NCI-H748 treated with DMSO at 0.1 percent for 48 hours (cell line): ENCODE data around the gene RNASE4.

ENCODE experiments used
- DNase-seq: peaks from one replicate; lab custom pipeline; 2025; lab: John Stamatoyannopoulos, UW

The RNASE4 gene

DNA sequence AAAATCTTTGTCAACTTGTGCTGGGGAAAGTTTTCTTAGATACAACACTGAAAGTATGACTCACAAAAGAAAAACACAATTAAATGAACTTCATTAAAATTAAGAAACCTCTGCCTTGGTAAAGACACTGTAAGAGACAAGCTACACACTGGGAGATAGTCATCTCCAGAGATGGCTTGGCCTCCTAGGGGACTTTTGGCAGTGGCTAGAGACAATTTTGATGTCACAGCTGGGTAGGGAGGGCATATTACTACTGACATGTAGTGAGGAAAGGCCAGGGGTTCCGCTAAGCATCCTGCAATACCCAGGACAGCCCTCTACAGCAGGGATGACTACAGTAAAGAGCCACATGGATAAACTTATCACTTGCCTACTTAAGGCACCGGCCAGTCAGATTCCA, 8.7 kb upstream of the RNASE4 start:
- DNase-seq: no peak

DNA sequence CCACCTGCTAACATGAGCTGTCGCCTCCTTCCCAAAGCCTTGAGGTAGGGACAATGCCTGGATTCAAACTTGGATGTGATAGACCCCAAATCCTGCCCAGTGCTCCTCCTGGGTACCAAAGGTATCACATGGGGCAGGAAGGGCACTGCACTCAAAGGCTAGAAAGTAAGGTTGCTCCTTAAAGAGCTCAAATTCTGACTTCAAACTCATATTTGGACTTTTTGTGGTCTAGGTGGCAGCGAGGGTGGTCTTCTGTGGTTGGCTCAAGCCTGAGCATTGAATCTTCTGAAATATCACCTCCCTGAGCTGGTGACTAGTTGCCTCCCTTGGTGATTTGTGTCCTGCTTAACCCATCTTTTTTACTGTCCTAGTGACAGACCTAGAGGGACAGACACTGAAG, 8.3 kb upstream of the RNASE4 start:
- DNase-seq: no peak

DNA sequence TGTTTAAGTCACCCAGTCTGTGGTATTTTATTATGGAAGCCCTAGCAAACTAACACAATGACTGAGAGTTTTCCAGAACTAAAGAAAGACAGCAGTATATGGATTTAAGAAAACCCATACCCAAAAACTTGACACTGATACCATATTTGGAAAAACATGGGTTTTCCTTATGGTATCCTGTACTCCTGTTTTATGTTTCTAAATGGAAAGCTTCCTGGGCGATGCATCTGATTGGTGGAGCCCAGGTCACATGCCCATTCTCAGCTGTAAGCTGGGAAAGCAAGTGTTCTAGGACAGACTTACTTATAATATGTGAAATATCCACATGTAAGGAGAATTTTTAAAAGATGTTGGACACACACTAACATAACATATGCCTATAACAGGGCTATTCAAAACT, 4.5 kb upstream of the RNASE4 start:
- DNase-seq: no peak

DNA sequence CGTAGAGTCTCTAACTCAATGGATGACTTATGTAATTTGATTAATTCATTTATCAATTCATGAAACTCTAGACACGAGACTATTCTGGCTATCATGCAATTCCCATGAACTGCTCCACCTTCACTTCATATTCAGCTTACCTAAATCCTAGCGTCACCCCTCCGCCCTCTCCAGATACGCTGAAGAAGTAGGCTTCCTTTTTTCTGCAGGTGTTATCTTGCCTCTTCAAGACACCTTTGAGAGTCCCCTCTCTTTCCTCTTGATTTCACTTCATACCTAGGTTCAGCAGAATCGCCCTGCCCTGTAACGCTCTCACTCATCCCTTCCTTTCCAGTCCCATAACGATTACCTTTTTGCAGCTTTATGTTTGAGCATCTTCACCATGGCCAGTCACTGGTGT, 4.0 kb upstream of the RNASE4 start:
- no peak for DNase-seq

DNA sequence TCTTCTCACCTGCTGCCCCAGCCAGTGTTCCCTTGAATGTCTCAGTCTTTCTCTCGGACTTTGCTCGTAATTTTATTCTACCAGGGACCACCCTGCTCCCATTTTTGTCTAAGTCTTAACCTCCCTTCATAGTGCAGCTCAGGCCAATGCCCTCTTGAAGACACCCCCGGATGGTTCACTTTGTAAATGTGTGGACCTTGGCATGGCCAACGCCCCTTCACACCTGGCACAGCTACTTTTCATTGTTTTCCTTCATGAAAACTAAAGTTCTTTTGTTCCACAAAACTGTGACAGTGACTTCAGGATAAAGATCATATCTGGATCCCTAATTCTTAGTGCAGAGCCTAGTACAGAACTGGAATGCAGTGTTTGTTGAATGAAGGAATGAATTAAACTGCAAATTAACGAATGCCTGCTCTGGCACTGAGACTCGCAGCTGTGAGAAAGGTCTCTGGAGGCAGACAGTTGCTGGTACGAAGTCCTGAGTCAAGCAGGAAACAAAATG, 3.5 kb upstream of the RNASE4 start:
- DNase-seq: no peak

DNA sequence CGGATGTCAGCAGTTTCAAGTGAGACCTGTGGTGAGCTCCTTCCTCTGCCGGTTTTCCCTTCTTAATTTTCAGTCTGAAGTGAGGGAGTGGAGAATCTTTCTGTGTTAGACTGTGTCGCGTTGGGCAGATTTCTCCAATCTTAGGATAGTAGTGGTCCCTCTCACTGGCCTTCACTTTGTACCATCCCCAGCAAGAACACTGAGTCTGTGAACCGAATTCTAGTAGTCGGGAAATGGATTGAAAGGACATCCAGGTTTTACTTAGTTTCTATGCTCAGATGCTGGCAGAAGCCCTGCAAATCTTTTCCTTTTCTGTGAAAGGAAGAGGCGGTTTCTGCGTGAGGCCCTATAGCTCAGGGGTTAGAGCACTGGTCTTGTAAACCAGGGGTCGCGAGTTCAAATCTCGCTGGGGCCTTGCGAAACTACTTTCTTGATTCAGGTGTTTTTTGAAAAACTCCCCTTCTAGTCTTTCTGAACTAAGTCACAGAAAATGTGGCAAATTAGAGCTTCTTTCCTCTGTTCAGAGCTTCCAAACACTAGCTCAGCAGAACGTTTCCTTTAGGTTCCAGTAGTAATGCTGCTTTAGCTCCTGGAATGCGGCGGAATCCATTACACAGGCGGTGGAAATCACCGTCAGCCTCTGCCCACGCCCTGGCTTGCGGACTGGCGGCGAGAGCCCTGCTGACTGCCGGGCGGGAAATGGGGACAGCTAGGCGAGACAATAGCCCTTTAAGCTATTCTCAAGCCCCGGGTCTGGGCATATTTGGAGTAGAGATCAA, 2.8 kb upstream of the RNASE4 start:
- DNase-seq: peak; percentile 76

DNA sequence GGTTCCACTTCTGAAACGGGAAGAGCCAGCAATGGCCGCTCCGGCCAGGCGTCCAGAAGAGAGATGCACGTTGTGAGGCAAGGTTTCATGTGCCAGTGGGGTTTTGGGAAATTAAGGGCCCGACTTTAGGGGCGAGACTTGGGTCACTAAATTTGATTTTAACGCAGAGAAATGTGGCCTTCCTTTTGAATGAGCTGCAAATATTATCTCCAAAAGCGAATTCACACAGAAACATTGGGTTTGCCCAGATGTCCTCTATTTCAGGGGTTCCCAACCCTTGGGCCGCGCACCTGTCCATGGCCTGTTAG, 2.3 kb upstream of the RNASE4 start:
- DNase-seq: no peak

DNA sequence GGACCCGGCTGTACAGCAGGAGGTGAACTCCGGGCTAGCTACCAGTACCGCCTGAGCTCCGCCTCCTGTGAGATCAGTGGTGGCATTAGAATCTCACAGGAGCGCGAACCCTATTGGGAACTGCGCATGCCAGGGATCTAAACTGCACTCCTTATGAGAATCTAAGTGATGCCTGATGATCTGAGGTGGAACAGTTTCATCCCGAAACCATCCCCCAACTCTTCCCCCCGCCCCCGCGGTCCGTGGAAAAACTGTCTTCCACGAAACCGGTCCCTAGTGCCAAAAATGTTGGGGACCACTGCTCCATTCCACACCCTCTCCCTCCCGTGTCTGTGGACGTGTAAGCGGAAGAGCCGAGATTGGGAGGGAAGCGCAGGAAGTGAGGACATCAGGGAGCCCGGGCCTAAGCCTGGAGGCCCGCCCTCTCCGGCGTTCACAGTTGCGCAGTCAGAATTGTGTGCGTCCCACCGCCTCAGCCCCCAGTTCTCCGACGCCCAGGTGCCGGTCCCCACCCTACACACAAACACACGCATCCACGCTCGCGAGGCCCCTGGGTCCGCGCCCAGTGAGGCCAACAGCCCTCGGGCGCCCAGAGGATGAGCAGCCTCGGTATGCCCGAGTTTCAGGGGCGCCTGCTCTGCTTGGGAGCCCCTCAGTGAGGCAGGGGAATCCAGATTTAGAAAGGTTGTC, 1.8 kb upstream of the RNASE4 start:
- peak; percentile 84 for DNase-seq

DNA sequence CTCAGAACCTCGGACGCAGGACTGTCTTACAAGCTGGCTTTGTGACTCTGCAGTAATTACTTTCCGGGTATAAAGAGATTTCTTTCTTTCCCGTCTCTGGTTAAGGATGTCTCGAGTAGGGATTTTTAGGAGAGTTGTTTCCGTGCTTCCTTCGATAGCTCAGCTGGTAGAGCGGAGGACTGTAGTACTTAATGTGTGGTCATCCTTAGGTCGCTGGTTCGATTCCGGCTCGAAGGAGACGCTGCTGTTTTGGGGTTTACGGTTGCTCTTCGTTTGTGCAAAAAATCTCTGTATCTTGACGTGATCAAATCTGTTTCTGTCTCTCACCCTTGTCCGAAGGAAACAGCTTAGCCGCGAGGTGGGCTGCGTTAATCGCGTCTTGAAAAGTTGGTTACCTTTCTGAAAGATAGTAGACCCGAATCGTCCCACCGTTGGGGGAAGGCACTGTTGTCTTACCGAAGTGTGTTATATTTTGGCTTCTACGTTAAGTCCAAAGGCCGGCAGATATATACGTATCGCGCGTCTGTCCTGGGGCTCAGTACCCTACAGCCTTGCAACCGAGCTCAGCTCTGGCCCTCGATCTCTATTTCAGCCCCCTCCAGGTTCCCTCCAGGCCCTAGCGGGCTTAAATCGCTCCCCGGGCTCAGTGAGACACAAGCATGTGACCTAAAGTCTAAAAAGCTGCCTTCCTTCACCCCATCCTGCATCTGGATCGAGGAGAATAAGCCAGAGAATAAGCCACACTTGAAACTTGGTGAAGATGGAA, 1.1 kb upstream of the RNASE4 start:
- peak; percentile 77 for DNase-seq

DNA sequence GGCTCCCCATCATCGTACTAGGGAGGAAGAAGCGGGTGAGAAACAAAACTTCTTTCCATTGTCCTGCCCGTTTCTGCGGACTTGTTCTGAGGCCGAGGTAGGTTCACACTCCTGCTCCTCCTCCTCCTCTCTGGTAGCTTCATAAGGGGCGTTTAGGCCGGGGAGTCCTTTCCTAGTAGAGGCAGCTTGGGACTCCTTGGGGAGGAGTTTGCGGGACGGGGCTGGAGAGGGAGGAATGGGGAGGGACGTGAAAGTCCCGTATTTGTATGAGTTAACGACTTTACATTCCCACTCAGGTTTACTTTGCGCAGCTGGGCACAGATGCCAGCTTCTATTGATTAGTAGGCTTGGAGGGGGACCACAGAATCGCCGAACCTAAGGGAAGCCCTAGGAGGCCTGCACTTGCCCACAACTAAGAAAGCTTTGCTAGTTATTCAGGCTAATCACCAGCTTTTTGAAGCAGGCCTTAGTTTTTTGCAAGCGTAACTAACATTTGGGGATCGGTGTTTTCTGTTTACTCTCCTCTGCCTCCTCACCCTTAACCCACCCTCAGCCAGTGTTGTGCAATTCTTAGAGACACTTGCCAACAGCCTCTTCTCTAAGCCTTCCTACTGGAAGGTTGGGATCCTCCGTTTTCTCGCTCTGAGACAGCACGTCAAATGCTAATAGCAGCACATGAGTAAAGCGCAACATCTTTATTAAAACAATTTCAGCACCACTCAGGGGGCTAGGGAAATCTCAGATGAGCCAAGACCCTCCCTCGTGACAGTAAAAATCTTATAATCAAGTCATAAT, 499 bp downstream of the RNASE4 start:
- DNase-seq: no peak

DNA sequence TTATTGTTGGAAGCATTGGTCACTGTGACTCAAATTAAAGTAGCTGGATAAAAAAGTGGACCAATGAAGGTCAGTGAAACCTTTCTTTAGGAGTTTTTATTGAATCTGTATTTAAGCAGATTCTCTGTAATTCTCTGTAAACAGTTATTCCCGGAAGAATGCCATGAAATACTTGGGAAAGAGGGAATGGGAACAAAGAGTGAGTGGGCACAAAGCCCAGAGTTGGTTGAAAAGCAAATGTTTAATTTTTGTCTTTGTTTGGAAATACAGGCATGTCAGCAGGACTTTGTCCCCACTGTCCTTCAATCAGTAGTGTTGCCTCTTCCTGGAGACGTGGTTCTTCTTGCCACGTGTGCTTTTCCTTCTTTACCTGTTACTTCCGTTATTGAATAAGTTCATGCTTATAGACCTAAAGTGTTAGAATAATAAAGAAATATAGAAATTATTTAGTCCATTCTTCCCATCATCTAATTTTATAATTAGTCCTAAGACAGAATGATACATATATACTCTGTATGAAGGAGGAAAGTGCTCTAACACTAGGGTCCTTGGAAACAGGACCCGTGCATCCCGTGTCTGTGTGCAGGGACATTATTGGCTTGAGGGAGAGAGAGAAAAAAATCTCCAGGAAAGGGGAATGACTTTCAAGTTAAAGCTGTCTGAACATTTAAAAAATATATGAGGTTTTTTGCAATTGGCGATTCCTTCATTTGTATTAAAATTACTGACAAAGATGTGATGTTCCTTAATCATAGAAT, 2.2 kb downstream of the RNASE4 start:
- DNase-seq: no peak

DNA sequence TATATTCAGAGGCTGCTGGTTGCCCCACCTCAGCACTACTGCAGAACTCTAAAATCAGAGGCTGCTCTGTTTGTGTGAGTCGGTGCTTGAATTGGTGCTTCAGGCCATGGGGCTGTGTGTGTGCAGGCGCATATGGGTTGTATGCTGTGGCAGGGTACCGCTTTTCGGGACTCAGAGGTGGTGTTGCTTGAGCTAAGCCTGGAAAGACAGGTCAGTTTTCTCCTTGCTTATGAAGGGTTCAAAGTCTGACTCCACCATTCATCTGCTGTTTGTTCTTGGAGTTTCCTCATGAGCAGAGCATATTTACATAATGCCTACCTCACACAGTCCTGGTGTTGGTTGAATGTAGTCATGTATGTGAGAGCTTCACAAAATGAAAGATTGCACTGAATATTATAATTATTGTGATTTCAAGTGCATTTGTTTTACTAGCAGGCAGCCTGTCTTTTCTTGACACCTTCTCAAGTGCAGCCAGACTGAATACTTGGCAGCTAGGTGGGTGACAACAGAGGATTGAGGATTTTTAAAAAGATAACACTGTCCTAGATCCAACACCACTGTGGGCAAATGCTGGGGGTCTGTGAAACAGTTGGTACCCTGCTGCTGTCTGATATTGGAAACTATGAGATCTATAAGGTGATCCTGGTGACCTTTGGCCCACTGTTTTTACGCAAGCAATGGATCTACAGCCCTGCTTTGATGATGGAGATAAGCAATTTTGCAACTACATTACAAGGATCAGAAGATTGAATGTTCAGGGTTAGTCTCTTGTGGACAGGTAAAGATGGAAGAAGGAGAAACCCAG, 3.2 kb downstream of the RNASE4 start:
- DNase-seq: no peak

DNA sequence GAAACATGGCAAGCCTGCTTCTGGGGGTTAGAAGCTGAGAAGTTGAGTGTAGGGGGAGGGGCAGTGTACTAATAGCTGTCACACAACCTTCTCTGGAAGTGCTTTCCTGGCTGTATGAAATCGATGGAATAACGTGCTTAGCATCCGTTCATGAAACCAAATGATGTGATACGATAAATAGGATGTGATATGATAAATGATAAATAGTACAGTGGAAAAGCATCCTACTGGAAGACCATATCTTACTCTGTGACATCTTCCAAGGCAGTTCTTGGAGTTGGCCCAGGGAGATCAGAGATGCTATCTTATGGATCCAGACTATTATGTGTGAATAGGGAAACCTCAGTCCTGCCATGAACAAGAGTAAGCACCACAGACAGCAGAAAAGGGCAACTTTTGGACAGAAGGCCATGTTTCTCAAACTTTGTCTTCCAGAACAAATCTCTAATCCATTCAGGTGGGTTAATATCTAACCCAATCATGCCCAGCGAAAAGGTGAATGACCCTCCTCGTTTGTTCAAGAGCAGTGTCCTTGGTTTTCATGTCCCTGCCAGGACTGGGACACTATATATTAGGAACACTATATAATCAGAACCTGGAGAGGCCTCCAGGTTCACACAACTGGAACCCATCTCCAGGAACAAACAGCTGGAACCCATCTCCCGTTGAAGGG, 3.9 kb downstream of the RNASE4 start, which contains the start of gene ANG:
Gene ANG (plus strand): TSS at position 598 of the 673 bp plus-strand sequence. CDS start 4,801 bp downstream, outside the sequence.
- DNase-seq: no peak

DNA sequence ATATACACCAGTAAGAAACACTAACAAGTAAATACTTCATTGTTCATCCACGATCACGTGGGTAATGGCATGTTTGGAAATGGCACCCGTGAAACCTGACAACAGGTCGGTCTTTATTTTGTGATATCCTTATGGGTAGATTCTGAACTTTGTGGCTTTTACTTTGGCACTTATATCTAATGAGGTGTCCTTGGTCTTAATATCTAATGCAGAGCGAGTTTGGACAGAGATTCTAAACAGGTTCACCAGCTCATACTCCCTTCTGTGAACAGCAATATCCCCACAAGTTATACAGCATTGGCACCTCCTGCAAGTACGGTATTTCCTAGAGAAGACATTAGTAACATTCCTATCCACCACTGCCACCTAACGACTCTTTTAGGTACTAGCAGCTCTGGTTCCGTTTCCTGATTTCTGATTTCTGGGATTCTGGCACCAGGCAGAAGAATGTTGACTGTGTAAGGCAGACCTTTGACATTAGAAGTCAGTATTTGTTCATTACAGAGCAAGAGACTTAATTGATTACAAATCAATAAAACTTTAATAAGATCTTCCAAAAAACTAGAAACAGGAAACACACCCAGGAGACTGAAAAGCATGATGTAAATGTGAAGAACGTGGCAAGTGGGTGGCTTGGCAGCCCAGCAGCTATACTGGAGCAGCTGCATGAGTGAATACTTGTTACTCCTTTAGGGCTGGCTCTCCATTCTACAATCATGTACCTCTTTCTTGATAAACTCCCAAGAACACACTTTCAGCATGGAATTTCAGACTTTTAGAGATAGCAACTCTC, 6.7 kb downstream of the RNASE4 start:
- DNase-seq: peak; percentile 84

DNA sequence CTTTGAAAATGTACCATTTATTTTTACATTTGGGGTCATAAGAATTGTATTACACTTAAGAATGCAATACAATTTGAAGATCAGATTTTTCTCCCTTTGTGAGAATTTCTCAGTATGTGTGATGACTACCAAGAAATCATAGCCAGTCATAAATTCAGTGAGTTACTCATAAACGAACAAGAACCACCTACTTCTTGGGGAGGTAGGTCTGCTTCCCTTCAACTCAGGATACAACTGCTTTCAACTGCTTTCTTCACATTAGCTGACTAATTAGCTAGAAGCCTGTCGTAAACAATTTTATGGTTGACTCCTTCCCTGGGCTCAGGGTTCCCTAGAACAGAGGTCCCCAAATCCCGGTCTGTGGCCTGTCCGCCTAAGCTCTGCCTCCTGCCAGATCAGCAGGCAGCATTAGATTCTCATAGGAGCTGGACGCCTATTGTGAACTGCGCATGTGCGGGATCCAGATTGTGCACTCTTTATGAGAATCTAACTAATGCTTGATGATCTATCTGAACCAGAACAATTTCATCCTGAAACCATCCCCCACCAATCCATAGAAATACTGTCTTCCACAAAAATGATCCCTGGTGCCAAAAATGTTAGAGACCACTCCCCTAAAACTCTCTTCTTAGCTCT, 7.9 kb downstream of the RNASE4 start:
- peak; percentile 4 for DNase-seq

DNA sequence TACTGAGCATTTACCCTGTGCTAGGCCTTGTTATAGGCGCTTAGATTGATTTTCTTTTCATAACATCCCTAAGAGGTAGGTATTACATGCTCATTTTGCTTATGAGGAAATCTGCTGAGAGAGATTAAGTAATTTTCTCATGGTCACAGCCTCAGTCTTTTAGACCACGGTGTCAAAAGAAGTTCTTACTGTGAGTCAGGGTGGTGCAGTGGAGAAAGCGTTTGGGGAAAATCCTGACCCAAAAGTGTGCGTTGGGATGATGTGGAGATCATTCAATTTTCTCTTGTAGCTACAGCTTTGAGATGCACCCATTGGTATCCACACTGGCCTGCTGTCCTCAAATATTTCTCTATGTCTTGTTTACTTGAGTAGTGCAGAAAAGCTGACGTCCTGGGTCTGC, 12.4 kb downstream of the RNASE4 start:
- no peak for DNase-seq

DNA sequence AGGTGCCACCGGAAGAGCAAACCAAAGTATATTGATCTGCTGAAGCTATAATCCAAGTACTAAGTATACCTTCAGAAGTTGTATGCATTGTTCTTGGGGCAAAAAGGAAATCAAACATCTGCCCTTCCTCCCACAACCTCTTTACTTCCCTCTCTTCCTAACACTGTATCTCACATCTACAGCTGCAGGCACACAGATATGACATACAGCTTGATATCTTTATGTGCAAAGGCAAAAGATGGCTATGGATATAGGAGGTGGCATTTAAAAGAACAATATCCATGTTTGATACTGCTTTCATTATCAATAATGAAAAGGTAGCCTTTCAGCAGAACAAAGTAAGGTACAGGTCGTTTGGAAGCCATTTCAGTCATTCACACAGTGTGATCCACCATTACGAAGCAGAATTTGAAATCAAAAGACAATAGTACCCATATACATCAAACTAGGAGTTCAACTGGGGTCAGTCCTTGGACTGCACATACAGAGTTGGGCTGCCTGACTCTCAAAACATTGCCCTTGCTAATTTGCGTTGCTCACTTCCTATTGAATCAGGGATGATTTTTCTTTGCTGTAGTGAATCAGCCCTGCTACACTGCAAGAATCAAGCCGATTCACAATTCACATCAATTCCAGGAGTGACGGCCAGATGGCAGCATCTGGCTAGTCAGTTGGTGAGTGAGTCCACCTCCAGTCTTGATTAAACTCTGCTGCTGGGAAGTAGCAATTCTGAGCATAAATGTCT, 13.1 kb downstream of the RNASE4 start:
- DNase-seq: peak; percentile 38

DNA sequence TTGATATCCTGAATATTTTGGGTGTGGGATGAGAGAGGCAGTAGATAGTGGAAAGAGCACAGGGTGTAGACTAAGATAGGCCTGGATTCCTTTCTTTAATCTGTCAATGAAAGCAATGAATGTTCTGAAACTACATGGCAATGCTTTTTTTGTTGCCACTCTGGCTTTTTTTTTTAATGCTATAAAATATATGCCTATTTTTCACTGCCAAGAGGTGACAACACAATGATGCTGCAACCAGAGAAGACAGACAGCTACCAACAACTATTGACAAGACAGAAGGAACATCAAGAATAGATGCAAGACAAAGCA, 13.6 kb downstream of the RNASE4 start:
- DNase-seq: no peak
